ENCODE results near the gene POLR2M. TPM values are rescaled to one million over a fixed set of nuclear protein-coding genes. Genes with fewer than 3 reads are reported as not detected.

The POLR2M gene
- total and polyA plus RNA-seq, 10 of the 15 experiments (the other 5 are each of a cell fraction or from before 2014, with no cell fraction given): 5.8 to 364 (median 23.7) TPM

DNA sequence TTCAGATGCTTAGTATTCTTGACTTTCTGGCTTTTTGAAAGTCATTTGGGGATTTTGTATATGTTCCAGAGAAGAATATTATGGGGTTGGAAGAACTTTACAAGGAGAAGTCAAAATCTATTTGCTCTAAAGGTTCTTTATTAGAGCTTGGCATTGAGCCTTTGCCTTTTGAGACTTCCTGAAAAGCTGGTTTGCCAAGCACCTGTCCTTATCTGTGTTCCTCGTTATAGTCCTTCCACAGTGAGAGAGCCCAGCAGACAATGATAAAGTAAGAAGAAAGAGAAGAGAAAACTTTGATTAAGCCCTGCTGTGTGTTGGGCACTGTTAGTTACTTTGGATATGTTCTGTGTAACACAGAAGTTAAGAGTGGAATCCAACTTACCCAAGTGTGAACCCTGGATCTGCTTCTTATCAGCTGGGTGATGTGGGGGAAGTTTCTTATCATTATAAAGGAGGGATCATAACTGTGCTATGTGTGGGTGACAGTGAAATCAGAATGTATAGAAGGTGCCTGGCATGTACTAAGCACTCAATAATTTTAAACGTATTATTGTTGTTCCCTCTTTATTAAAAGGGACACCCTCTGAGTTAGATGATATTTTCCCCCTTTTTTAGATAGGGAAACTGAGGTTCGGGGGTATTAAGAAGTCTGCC lies 44.3 kb upstream of the POLR2M start:
- H3K4me3 ChIP-seq: no peak overlapping the region
- H4K20me1 ChIP-seq (ENCODE audit: control insufficient read depth, insufficient read depth): no peaks in the 10 kb centered on the region
- no peaks in the 10 kb centered on the region for H3K9me3 ChIP-seq (replicated peaks; ENCODE audit: control insufficient read depth, insufficient read depth, low read length)
- no peaks in the 10 kb centered on the region for H3K79me2 ChIP-seq (ENCODE audit: control insufficient read depth, insufficient read depth, low read length)
- ATAC-seq (no peak), DNase-seq (ENCODE audit: low read depth, low spot score) (no peak), FAIRE-seq (no peak)
- H3K36me3 ChIP-seq (ENCODE audit: control insufficient read depth in 2 of 2, insufficient read depth in 2 of 2, low read length in 1 of 2): no peaks in the 10 kb centered on the region
- no peaks in the 10 kb centered on the region for H3K4me1 ChIP-seq (ENCODE audit: control insufficient read depth, insufficient read depth, low read length)
- 4% methylated on average over 3 of the region's 3 CpGs for WGBS (ENCODE audit: insufficient coverage, insufficient replicate concordance, low lambda C conversion rate, missing lambda C conversion rate)
- intact Hi-C loops (cut with micrococcal nuclease; ENCODE audit: unreplicated experiment) (no loop called here), in situ Hi-C loops (cut with MboI) (no loop called here)
- H3K27me3 ChIP-seq (replicated peaks in 1 of 2; ENCODE audit: control insufficient read depth in 2 of 2, insufficient read depth in 2 of 2, low read length in 1 of 2): peaks cover 0 to 3% of the 10 kb centered on the region in 2 experiments; a peak in 1 of 4 replicates
- H2AFZ ChIP-seq (ENCODE audit: control insufficient read depth, low read depth, low read length): no peak overlapping the region
- no peak for TF ChIP-seq ZBED1 (IDR thresholded peaks at IDR 0.05; ENCODE audit: borderline replicate concordance)
- TF ChIP-seq ZBTB4 (CRISPR knock-in tag; IDR thresholded peaks at IDR 0.05): no peak
- TF ChIP-seq ETV6 (conservative IDR thresholded peaks at IDR 0.05 in 1 of 2, IDR thresholded peaks at IDR 0.05 in 1 of 2; ENCODE audit: borderline replicate concordance in 1 of 2, low read depth in 1 of 2): no peak
- no peak for TF ChIP-seq SMAD5 (IDR thresholded peaks at IDR 0.05; ENCODE audit: low read depth)
- RAD21 ChIA-PET (ENCODE audit: unreplicated experiment): no interaction called here
- H3K27ac ChIP-seq (ENCODE audit: control insufficient read depth, insufficient read depth): no peak overlapping the region
- no peak overlapping the region for H3K4me2 ChIP-seq (ENCODE audit: control insufficient read depth, insufficient read depth)
- CTCF ChIA-PET: interaction anchor here (1.0 to 1.8 kb wide), 2 partner anchors 21 to 53 kb away, joined by 3 to 4 read pairs; no protein-coding TSS in a partner anchor
- no TSS peak for BruUV-seq (replicated peaks)
- POLR2A ChIA-PET: no interaction called here
- SMC1A ChIA-PET (ENCODE audit: uncharacterized antibody, unreplicated experiment): no interaction called here
- no peak overlapping the region for H3K9ac ChIP-seq (ENCODE audit: control insufficient read depth, insufficient read depth, low read length)
